HepG2 (cell line): ENCODE measurements around the gene PSMB10. TPM values are rescaled to one million over a fixed set of nuclear protein-coding genes. Genes with fewer than 3 reads are reported as not detected.
A peak's percentile ranks its signal among the peaks of the same experiment; 100 is the strongest.

Experiments used
- ATAC-seq: fragments of 200-7000 bp; cut with Tn5 transposase; 3 replicates; pipeline ENCODE4 v1.9.1; 2020; ENCODE audit warnings: mild to moderate bottlenecking, moderate library complexity
- BruUV-seq: library from RNA; stranded (reverse); fragments of 400-500 nt; replicated peaks from 2 replicates; lab custom pipeline; 2021; lab: Mats Ljungman, UMichigan
- CTCF ChIA-PET: fragments of 300-600 bp; formaldehyde crosslinking; extraction: SDS; loops from one replicate; lab custom pipeline; 2021; ENCODE audit warnings: low total read pairs, inconsistent platforms, low intra/inter-chr PET ratio; lab: Yijun Ruan, JAX
- POLR2A ChIA-PET: fragments of 350-600 bp; sonication (Branson Sonifier 250); formaldehyde crosslinking; loops from one replicate; lab custom pipeline; 2020; ENCODE audit warnings: antibody characterized with exemption, inconsistent platforms; lab: Yijun Ruan, JAX
- DNase-seq: peaks from one replicate; pipeline ENCODE4 v3.0.0-alpha.2; 2015; ENCODE audit warnings: low spot score
- FAIRE-seq: peaks from 3 replicates; lab custom pipeline; 2011; peaks lifted over from hg19 to GRCh38; lab: Jason Lieb, UNC
- H2AFZ ChIP-seq: one replicate; pipeline ENCODE4 v1.6.1; 2011; ENCODE audit warnings: low read length, inconsistent platforms
- H3K27ac ChIP-seq: fragments of 300-600 bp; 3 replicates; pipeline ENCODE4 v1.8.0; 2011; ENCODE audit warnings: mixed run types, mild to moderate bottlenecking, mixed read lengths, low read length, inconsistent platforms; ENCODE audit not compliant: insufficient read depth; ENCODE audit errors: extremely low read length
- H3K27me3 ChIP-seq, 2 experiments: fragments of 200-600 bp in 1 of 2; 2 replicates in 1 of 2; 3 replicates in 1 of 2; pipeline versions ENCODE4 v1.6.0 to v1.8.0; 2011; ENCODE audit warnings: low read length in 2 of 2, mild to moderate bottlenecking in 2 of 2, moderate library complexity in 2 of 2, inconsistent platforms in 1 of 2; ENCODE audit not compliant: insufficient read depth in 2 of 2, control insufficient read depth in 1 of 2
- H3K36me3 ChIP-seq, 2 experiments: fragments of 200-600 bp in 1 of 2; replicated peaks in 1 of 2; 2 replicates in 1 of 2; 3 replicates in 1 of 2; pipeline versions ENCODE4 v1.5.1 to v1.8.0; 2011; ENCODE audit warnings: low read length in 2 of 2, inconsistent platforms in 1 of 2; ENCODE audit not compliant: insufficient read depth in 2 of 2, control insufficient read depth in 1 of 2
- H3K4me1 ChIP-seq: 2 replicates; pipeline ENCODE4 v1.5.1; 2012; ENCODE audit warnings: low read length, inconsistent platforms; ENCODE audit not compliant: insufficient read depth
- H3K4me2 ChIP-seq: 2 replicates; pipeline ENCODE4 v1.6.0; 2011; ENCODE audit warnings: low read depth, low read length, inconsistent platforms
- H3K4me3 ChIP-seq, 3 experiments: fragments of 200-600 bp in 1 of 3; sonication (generic), shearing (Covaris generic) in 1 of 3; replicated peaks in 1 of 3; 2 replicates each; pipeline ENCODE4 v1.5.1; 2011 to 2016; ENCODE audit warnings: low read length in 3 of 3, inconsistent platforms in 2 of 3, low read depth in 2 of 3, mild to moderate bottlenecking in 2 of 3, control low read depth in 1 of 3, mixed read lengths in 1 of 3; ENCODE audit not compliant: insufficient read depth in 1 of 3
- H3K79me2 ChIP-seq: one replicate; pipeline ENCODE4 v1.6.1; 2011; ENCODE audit warnings: low read length, inconsistent platforms; ENCODE audit not compliant: insufficient read depth
- H3K9ac ChIP-seq: 2 replicates; pipeline ENCODE4 v1.6.0; 2011; ENCODE audit warnings: mild to moderate bottlenecking, low read depth, low read length, inconsistent platforms; ENCODE audit not compliant: insufficient read depth
- H3K9me3 ChIP-seq: 2 replicates; pipeline ENCODE4 v1.5.1; 2012; ENCODE audit warnings: mild to moderate bottlenecking, low read length
- H4K20me1 ChIP-seq: 2 replicates; pipeline ENCODE4 v1.6.0; 2011; ENCODE audit warnings: inconsistent platforms, mild to moderate bottlenecking, low read length, moderate library complexity; ENCODE audit not compliant: insufficient read depth
- BATF2 ChIP-seq: sonication (generic); formaldehyde crosslinking; IDR thresholded peaks from 2 replicates; pipeline ENCODE4 v1.8.0; 2022; ENCODE audit warnings: mild to moderate bottlenecking, missing genetic modification reagents, moderate library complexity
- BRD4 ChIP-seq: sonication (generic); formaldehyde crosslinking; IDR thresholded peaks from 2 replicates; pipeline ENCODE4 v1.4.0; 2020; ENCODE audit warnings: missing genetic modification reagents
- CENPBD1 ChIP-seq: sonication (generic); formaldehyde crosslinking; IDR thresholded peaks from 2 replicates; pipeline ENCODE4 v1.8.0; 2022; ENCODE audit warnings: missing genetic modification reagents, low read depth, mild to moderate bottlenecking, borderline replicate concordance
- FIP1L1 ChIP-seq: fragments of 200-400 bp; formaldehyde crosslinking; IDR thresholded peaks from 2 replicates; pipeline ENCODE4 v1.6.1; 2018; ENCODE audit warnings: low read depth, mild to moderate bottlenecking, low read length, moderate library complexity, borderline replicate concordance; ENCODE audit not compliant: insufficient read depth
- NFYB ChIP-seq: sonication (generic); formaldehyde crosslinking; IDR thresholded peaks from 2 replicates; pipeline ENCODE4 v1.4.0; 2020; ENCODE audit warnings: missing genetic modification reagents
- NR1H2 ChIP-seq: sonication (generic); formaldehyde crosslinking; IDR thresholded peaks from 2 replicates; pipeline ENCODE4 v1.8.1; 2022; ENCODE audit warnings: low read depth, missing genetic modification reagents, borderline replicate concordance
- REL ChIP-seq: sonication (generic); formaldehyde crosslinking; conservative IDR thresholded peaks from 2 replicates; pipeline ENCODE4 v1.8.0; 2022; ENCODE audit warnings: mild to moderate bottlenecking, missing genetic modification reagents, moderate library complexity
- SETDB1 ChIP-seq: sonication (generic); formaldehyde crosslinking; IDR thresholded peaks from 2 replicates; pipeline ENCODE4 v1.5.1; 2020; ENCODE audit warnings: missing genetic modification reagents, mild to moderate bottlenecking, borderline replicate concordance
- ZIK1 ChIP-seq: sonication (generic); formaldehyde crosslinking; IDR thresholded peaks from 2 replicates; pipeline ENCODE4 v1.5.0; 2020; ENCODE audit warnings: mild to moderate bottlenecking, low read depth, missing genetic modification reagents, borderline replicate concordance
- ZNF10 ChIP-seq: sonication (generic); formaldehyde crosslinking; IDR thresholded peaks from 2 replicates; pipeline ENCODE4 v1.4.0; 2020; ENCODE audit warnings: mild to moderate bottlenecking, low read depth, missing genetic modification reagents, borderline replicate concordance
- ZNF274 ChIP-seq: sonication (generic); formaldehyde crosslinking; IDR thresholded peaks from 2 replicates; pipeline ENCODE4 v1.5.1; 2020; ENCODE audit warnings: mild to moderate bottlenecking, missing genetic modification reagents
- ZNF503 ChIP-seq: sonication (generic); formaldehyde crosslinking; IDR thresholded peaks from 2 replicates; pipeline ENCODE4 v1.4.0; 2020; ENCODE audit warnings: missing genetic modification reagents
- ZNF589 ChIP-seq: sonication (generic); formaldehyde crosslinking; conservative IDR thresholded peaks from 2 replicates; pipeline ENCODE4 v1.8.0; 2022; ENCODE audit warnings: mild to moderate bottlenecking, moderate library complexity, missing genetic modification reagents
- ZNF709 ChIP-seq: sonication (generic); formaldehyde crosslinking; IDR thresholded peaks from 2 replicates; pipeline ENCODE4 v1.5.0; 2020; ENCODE audit warnings: mild to moderate bottlenecking, missing genetic modification reagents
- ZNF780A ChIP-seq: sonication (generic); formaldehyde crosslinking; IDR thresholded peaks from 2 replicates; pipeline ENCODE4 v1.8.0; 2022; ENCODE audit warnings: mild to moderate bottlenecking, missing genetic modification reagents, moderate library complexity
- ZNF800 ChIP-seq: sonication (generic); formaldehyde crosslinking; IDR thresholded peaks from 2 replicates; pipeline ENCODE4 v1.4.0; 2020; ENCODE audit warnings: missing genetic modification reagents
- ZSCAN12 ChIP-seq: sonication (generic); formaldehyde crosslinking; IDR thresholded peaks from 2 replicates; pipeline ENCODE4 v1.9.0; 2021; ENCODE audit warnings: mild to moderate bottlenecking, missing genetic modification reagents
- WGBS: methylation state at CpG from one replicate; pipeline ENCODE4 v1.1.6; 2017; ENCODE audit warnings: low lambda C conversion rate; 5-methylcytosine and 5-hydroxymethylcytosine counted together
- in situ Hi-C: cut with HindIII; loops from 2 replicates; pipeline ENCODE4 v1.10.0; 2017; ENCODE audit warnings: low pct_unique_long_range_greater_than_20kb; ENCODE audit not compliant: extremely low pct_ligation_motif_present
- intact Hi-C: fragments of 100-400 bp; cut with micrococcal nuclease; formaldehyde crosslinking; loops from one replicate; pipeline ENCODE4 v1.10.0; 2022; ENCODE audit not compliant: unreplicated experiment
- polyA plus RNA-seq, 8 experiments: library from polyadenylated mRNA; depleted of rRNA in 3 of 8; stranded (reverse) in 7 of 8; unstranded in 1 of 8; fragments of >200 nt; fragmentation: Illumina TruSeq in 4 of 8; extraction: Trizol in 4 of 8; gene quantifications; 2 replicates each; pipeline versions ENCODE4 v1.2.1 to v1.2.3, GENCODE V29; 2011 to 2016; ENCODE audit warnings: low read depth in 4 of 8, missing spikeins in 1 of 8, mixed read lengths in 1 of 8; ENCODE audit not compliant: insufficient read depth in 1 of 8
- total RNA-seq, 5 experiments: library from RNA; depleted of rRNA; stranded (reverse); fragments of >200 nt; fragmentation: Illumina TruSeq; extraction: Trizol; gene quantifications; 2 replicates each; pipeline ENCODE4 v1.2.3, GENCODE V29; 2016; ENCODE audit warnings: low read depth in 1 of 5

The PSMB10 gene
- total and polyA plus RNA-seq, 2 of the 13 experiments (the other 11 are each of a cell fraction or from before 2014, with no cell fraction given): 12.7 to 65.9 TPM

GRCh38 chr16:67967958-67968399 is 31.3 kb upstream of the PSMB10 start:
- in situ Hi-C loops: no loop called here
- Histone ChIP-seq H2AFZ (no peak overlapping the region), H3K27me3 (no peaks in the 10 kb centered on the region; a peak in 1 of 5 replicates), H4K20me1 (peaks cover 16% of the 10 kb centered on the region), H3K36me3 (peaks cover 5 to 6% of the 10 kb centered on the region in 2 experiments; a peak in 4 of 5 replicates), H3K9ac (peak overlapping the region; percentile 97), H3K27ac (peak overlapping the region; percentile 75), H3K4me3 (peak overlapping the region; percentile 89 to 91 (median 90)), H3K4me2 (peak overlapping the region; percentile 92), H3K79me2 (peaks cover 58% of the 10 kb centered on the region), H3K9me3 (no peaks in the 10 kb centered on the region), H3K4me1 (peaks cover 62% of the 10 kb centered on the region)
- intact Hi-C loops: loop anchor here (2.0 kb wide), 1 partner anchor 25 kb away; no protein-coding TSS in a partner anchor
- 2% methylated on average over 18 of the region's 45 CpGs for WGBS
- ATAC-seq (no peak), FAIRE-seq (no peak), DNase-seq (no peak)
- no TSS peak for BruUV-seq
- ChIA-PET POLR2A (interaction anchor here (0.6 to 12.9 kb wide), 5 partner anchors 13 to 55 kb away, joined by 3 to 226 read pairs (median 13); partner anchors contain the start of genes DDX28, DUS2, LCAT and PSMB10), CTCF (no interaction called here)
- TF ChIP-seq REL (CRISPR knock-in tag) (peak; percentile 51; the same call in 1 of the 2 replicates), ZSCAN12 (0 out of 2 replicates have a peak, but pooled peaks have one; percentile 19), ZNF10 (CRISPR knock-in tag) (0 out of 2 replicates have a peak, but pooled peaks have one; percentile 43), NR1H2 (no peak), ZIK1 (no peak), ZNF780A (CRISPR knock-in tag) (0 out of 2 replicates have a peak, but pooled peaks have one; percentile 43), ZNF800 (no peak), ZNF274 (CRISPR knock-in tag) (peak; percentile 30; the same call in 1 of the 2 replicates), FIP1L1 (no peak), CENPBD1 (CRISPR knock-in tag) (0 out of 2 replicates have a peak, but pooled peaks have one; percentile 56), BATF2 (CRISPR knock-in tag) (peak; percentile 8; the same call in 1 of the 2 replicates), NFYB (CRISPR knock-in tag) (no peak; the same call in 1 of the 2 replicates), ZNF709 (peak; percentile 34; the same call in 1 of the 2 replicates), ZNF589 (CRISPR knock-in tag) (peak; percentile 34; the same call in 1 of the 2 replicates), ZNF503 (CRISPR knock-in tag) (0 out of 2 replicates have a peak, but pooled peaks have one; percentile 6), SETDB1 (CRISPR knock-in tag) (no peak), BRD4 (0 out of 2 replicates have a peak, but pooled peaks have one; percentile 17)
